Effector memory CD8-positive, alpha-beta T cell (primary cell): Measurements from ENCODE around the gene RPL22.

Source experiments
- ATAC-seq: fragments of 150-1000 bp; cut with Tn5 transposase; replicated peaks from 2 replicates; pipeline ENCODE4 v1.10.0; 2021; ENCODE audit warnings: mild to moderate bottlenecking, moderate library complexity
- DNase-seq, 3 experiments: peaks; one replicate each; pipeline ENCODE4 v3.0.0; 2021
- H3K27ac Mint-ChIP-seq, 2 donors: one replicate each; pipeline ENCODE4 v1.8.0; 2022; ENCODE audit warnings: mild to moderate bottlenecking in 2 of 2, mixed read lengths in 2 of 2, moderate library complexity in 2 of 2
- H3K27me3 Mint-ChIP-seq, 2 donors: one replicate each; pipeline ENCODE4 v1.8.0; 2022; ENCODE audit warnings: mixed read lengths in 2 of 2
- H3K36me3 Mint-ChIP-seq: one replicate; pipeline ENCODE4 v1.8.0; 2022; ENCODE audit warnings: mild to moderate bottlenecking, moderate library complexity, mixed read lengths; ENCODE audit not compliant: insufficient read depth
- H3K4me1 Mint-ChIP-seq, 2 donors: one replicate each; pipeline ENCODE4 v1.8.0; 2022; ENCODE audit warnings: low read depth in 2 of 2, mixed read lengths in 2 of 2
- H3K4me3 Mint-ChIP-seq, 2 donors: one replicate each; pipeline ENCODE4 v1.8.0; 2022; ENCODE audit warnings: mild to moderate bottlenecking in 2 of 2, mixed read lengths in 2 of 2, moderate library complexity in 2 of 2
- H3K9me3 Mint-ChIP-seq, 2 donors: one replicate each; pipeline ENCODE4 v1.8.0; 2022; ENCODE audit warnings: mixed read lengths in 2 of 2

RPL22 gene

GRCh38 chr1:6202256-6202655 lies 2.9 kb upstream of the RPL22 start:
- Mint-ChIP-seq H3K9me3 (no peaks in the 10 kb centered on the region), H3K36me3 (peaks cover 15% of the 10 kb centered on the region), H3K4me3 (peak overlapping the region in 1 of 2 donors; percentile 52), H3K27me3 (peaks cover 0 to 6% of the 10 kb centered on the region in 2 donors), H3K4me1 (peaks cover 28 to 37% of the 10 kb centered on the region in 2 donors), H3K27ac (no peak overlapping the region)
- DNase-seq (no peak), ATAC-seq (no peak)

GRCh38 chr1:6200188-6200809 lies 904 bp upstream of the RPL22 start:
- Mint-ChIP-seq H3K9me3 (no peaks in the 10 kb centered on the region), H3K4me1 (peaks cover 37 to 40% of the 10 kb centered on the region in 2 donors), H3K27me3 (no peaks in the 10 kb centered on the region), H3K36me3 (peaks cover 34% of the 10 kb centered on the region), H3K27ac (peak overlapping the region; percentile 85 to 93), H3K4me3 (peak overlapping the region; percentile 87 to 91)
- DNase-seq, result no peak
- ATAC-seq, result no peak

GRCh38 chr1:6198646-6199297 lies 623 bp downstream of the RPL22 start:
- peak in 1 of 3 experiments; percentile 27 for DNase-seq
- peak overlapping the region; percentile 85 to 93 for H3K27ac Mint-ChIP-seq
- no peaks in the 10 kb centered on the region for H3K9me3 Mint-ChIP-seq
- no peaks in the 10 kb centered on the region for H3K27me3 Mint-ChIP-seq
- peak overlapping the region; percentile 87 to 91 for H3K4me3 Mint-ChIP-seq
- H3K36me3 Mint-ChIP-seq, result peaks cover 49% of the 10 kb centered on the region
- peak; percentile 21 for ATAC-seq
- peaks cover 37 to 40% of the 10 kb centered on the region in 2 donors for H3K4me1 Mint-ChIP-seq

GRCh38 chr1:6197746-6198427 lies 1.5 kb downstream of the RPL22 start:
- H3K27me3 Mint-ChIP-seq, result no peaks in the 10 kb centered on the region
- ATAC-seq, result no peak
- peaks cover 37 to 42% of the 10 kb centered on the region in 2 donors for H3K4me1 Mint-ChIP-seq
- peaks cover 58% of the 10 kb centered on the region for H3K36me3 Mint-ChIP-seq
- peak overlapping the region; percentile 87 to 91 for H3K4me3 Mint-ChIP-seq
- DNase-seq, result no peak
- H3K27ac Mint-ChIP-seq, result peak overlapping the region; percentile 85 to 93
- no peaks in the 10 kb centered on the region for H3K9me3 Mint-ChIP-seq

GRCh38 chr1:6191968-6192367 lies 7.4 kb downstream of the RPL22 start:
- Mint-ChIP-seq H3K27me3 (no peaks in the 10 kb centered on the region), H3K4me1 (peaks cover 11 to 22% of the 10 kb centered on the region in 2 donors), H3K9me3 (no peaks in the 10 kb centered on the region), H3K27ac (no peak overlapping the region), H3K36me3 (peaks cover 100% of the 10 kb centered on the region), H3K4me3 (no peak overlapping the region)
- no peak for ATAC-seq
- DNase-seq, result no peak

GRCh38 chr1:6188466-6188865 lies 10.9 kb downstream of the RPL22 start:
- no peaks in the 10 kb centered on the region for H3K27me3 Mint-ChIP-seq
- H3K4me3 Mint-ChIP-seq, result no peak overlapping the region
- peak overlapping the region in 1 of 2 donors; percentile 41 for H3K27ac Mint-ChIP-seq
- peaks cover 76% of the 10 kb centered on the region for H3K36me3 Mint-ChIP-seq
- DNase-seq (no peak), ATAC-seq (no peak)
- H3K9me3 Mint-ChIP-seq, result no peaks in the 10 kb centered on the region
- peaks cover 6 to 19% of the 10 kb centered on the region in 2 donors for H3K4me1 Mint-ChIP-seq

- Mint-ChIP-seq H3K9me3 (no peaks in the 10 kb centered on the region), H3K27me3 (peaks cover 11 to 12% of the 10 kb centered on the region in 2 donors), H3K36me3 (peaks cover 52% of the 10 kb centered on the region), H3K4me1 (peaks cover 16 to 26% of the 10 kb centered on the region in 2 donors), H3K27ac (no peak overlapping the region), H3K4me3 (no peak overlapping the region)
- DNase-seq (no peak), ATAC-seq (no peak)
Measured at GRCh38 chr1:6185635-6186382, 13.6 kb downstream of the RPL22 start.

GRCh38 chr1:6185151-6185550 lies 14.2 kb downstream of the RPL22 start:
- H3K27me3 Mint-ChIP-seq, result peaks cover 13 to 16% of the 10 kb centered on the region in 2 donors
- H3K4me1 Mint-ChIP-seq, result peaks cover 17 to 28% of the 10 kb centered on the region in 2 donors
- no peak overlapping the region for H3K27ac Mint-ChIP-seq
- no peak for ATAC-seq
- no peak for DNase-seq
- H3K36me3 Mint-ChIP-seq, result peaks cover 46% of the 10 kb centered on the region
- H3K9me3 Mint-ChIP-seq, result no peaks in the 10 kb centered on the region
- H3K4me3 Mint-ChIP-seq, result no peak overlapping the region

GRCh38 chr1:6184083-6184783 lies 15.2 kb downstream of the RPL22 start:
- Mint-ChIP-seq H3K27ac (no peak overlapping the region), H3K9me3 (no peaks in the 10 kb centered on the region), H3K27me3 (peaks cover 13 to 16% of the 10 kb centered on the region in 2 donors), H3K4me3 (no peak overlapping the region), H3K36me3 (peaks cover 37% of the 10 kb centered on the region), H3K4me1 (peaks cover 17 to 25% of the 10 kb centered on the region in 2 donors)
- ATAC-seq, result no peak
- no peak for DNase-seq

- no peaks in the 10 kb centered on the region for H3K9me3 Mint-ChIP-seq
- H3K4me1 Mint-ChIP-seq, result peaks cover 15 to 19% of the 10 kb centered on the region in 2 donors
- H3K36me3 Mint-ChIP-seq, result peaks cover 30% of the 10 kb centered on the region
- no peak overlapping the region for H3K4me3 Mint-ChIP-seq
- DNase-seq (no peak), ATAC-seq (no peak)
- peaks cover 16 to 18% of the 10 kb centered on the region in 2 donors for H3K27me3 Mint-ChIP-seq
- H3K27ac Mint-ChIP-seq, result no peak overlapping the region
Measured at GRCh38 chr1:6183520-6183989, 15.8 kb downstream of the RPL22 start.

- H3K9me3 Mint-ChIP-seq, result no peaks in the 10 kb centered on the region
- H3K27ac Mint-ChIP-seq, result peak overlapping the region in 1 of 2 donors; percentile 59
- no peak for ATAC-seq
- peak overlapping the region; percentile 71 to 74 for H3K4me3 Mint-ChIP-seq
- H3K27me3 Mint-ChIP-seq, result peaks cover 16 to 35% of the 10 kb centered on the region in 2 donors
- peaks cover 19 to 21% of the 10 kb centered on the region in 2 donors for H3K4me1 Mint-ChIP-seq
- no peak for DNase-seq
- H3K36me3 Mint-ChIP-seq, result peaks cover 9% of the 10 kb centered on the region
Measured at GRCh38 chr1:6181347-6181770, 18.0 kb downstream of the RPL22 start.

- Mint-ChIP-seq H3K9me3 (no peaks in the 10 kb centered on the region), H3K36me3 (peaks cover 6% of the 10 kb centered on the region), H3K4me3 (peak overlapping the region; percentile 71 to 74), H3K27ac (peak overlapping the region in 1 of 2 donors; percentile 59), H3K4me1 (peaks cover 19 to 21% of the 10 kb centered on the region in 2 donors), H3K27me3 (peaks cover 16 to 35% of the 10 kb centered on the region in 2 donors)
- ATAC-seq, result peak; percentile 33
- no peak for DNase-seq
Measured at GRCh38 chr1:6180707-6181311, 18.6 kb downstream of the RPL22 start.
